Tibial artery (tissue), 4 donors: Measurements from ENCODE around the gene APOBEC3B.
"Not testable (repeated sequence)": the region's sequence is repeated elsewhere in the genome, so short reads cannot be mapped to it uniquely, and the experiment has no call there.

Source experiments
- DNase-seq, 2 donors: peaks; one replicate each; pipeline ENCODE4 v3.0.0-alpha.2; 2019
- H3K27ac ChIP-seq, 2 donors: fragments of 200-600 bp; sonication (generic) in 1 of 2; 1 replicate in 1 of 2; 2 replicates in 1 of 2; pipeline ENCODE4 v1.5.1; 2018 to 2019; ENCODE audit warnings: mild to moderate bottlenecking in 1 of 2
- H3K27me3 ChIP-seq, 2 donors: fragments of 200-600 bp; sonication (generic) in 1 of 2; one replicate each; pipeline versions ENCODE4 v1.5.1 to v1.6.0; 2016 to 2019
- H3K36me3 ChIP-seq, 3 donors: fragments of 200-600 bp; sonication (generic) in 2 of 3; one replicate each; pipeline ENCODE4 v1.5.1; 2016 to 2019; ENCODE audit warnings: mild to moderate bottlenecking in 2 of 3
- H3K4me1 ChIP-seq, 4 donors: fragments of 200-600 bp; sonication (generic) in 2 of 4; 1 replicate in 3 of 4; 2 replicates in 1 of 4; pipeline ENCODE4 v1.5.1; 2016 to 2019
- H3K4me3 ChIP-seq, 2 donors: fragments of 200-600 bp; sonication (generic) in 1 of 2; 1 replicate in 1 of 2; 2 replicates in 1 of 2; pipeline ENCODE4 v1.5.1; 2018 to 2019; ENCODE audit warnings: mild to moderate bottlenecking in 2 of 2
- H3K9me3 ChIP-seq, 3 donors: fragments of 200-600 bp; sonication (generic) in 1 of 3; one replicate each; pipeline ENCODE4 v1.5.1; 2016 to 2019
- CTCF ChIP-seq, 2 experiments: fragments of 200-600 bp in 1 of 2; fragments of 450-650 bp in 1 of 2; IDR thresholded peaks; one replicate each; pipeline ENCODE4 v1.5.1; 2017 to 2019; ENCODE audit warnings: antibody characterized with exemption in 2 of 2, mild to moderate bottlenecking in 1 of 2, moderate library complexity in 1 of 2
- intact Hi-C: fragments of 100-400 bp; cut with DNase I; formaldehyde crosslinking; loops from one replicate; pipeline ENCODE4 v1.15.0; 2023; ENCODE audit warnings: low total_unique reads

Gene APOBEC3B

GRCh38 chr22:39027717-39028116 is 45.6 kb downstream of the APOBEC3B start:
- Histone ChIP-seq H3K36me3 (peaks cover 0 to 10% (median 6%) of the 10 kb centered on the region in 3 donors), H3K4me3 (no peak overlapping the region), H3K27me3 (no peaks in the 10 kb centered on the region), H3K9me3 (no peaks in the 10 kb centered on the region), H3K4me1 (no peaks in the 10 kb centered on the region), H3K27ac (no peak overlapping the region)
- no peak for TF ChIP-seq CTCF (IDR thresholded peaks at IDR 0.05)
- DNase-seq = no peak
- intact Hi-C loops = no loop called here

- Histone ChIP-seq H3K4me3 (no peak overlapping the region), H3K9me3 (no peaks in the 10 kb centered on the region), H3K27ac (no peak overlapping the region), H3K36me3 (peaks cover 0 to 10% (median 6%) of the 10 kb centered on the region in 3 donors), H3K4me1 (no peaks in the 10 kb centered on the region), H3K27me3 (no peaks in the 10 kb centered on the region)
- no peak for TF ChIP-seq CTCF (IDR thresholded peaks at IDR 0.05)
- DNase-seq = no peak
- intact Hi-C loops = no loop called here
Measured at GRCh38 chr22:39028281-39028680, 46.1 kb downstream of the APOBEC3B start.

GRCh38 chr22:39029227-39029626 is 47.1 kb downstream of the APOBEC3B start:
- intact Hi-C loops = no loop called here
- Histone ChIP-seq H3K4me3 (no peak overlapping the region), H3K9me3 (no peaks in the 10 kb centered on the region), H3K4me1 (no peaks in the 10 kb centered on the region), H3K27me3 (no peaks in the 10 kb centered on the region), H3K27ac (no peak overlapping the region), H3K36me3 (peaks cover 0 to 8% (median 0%) of the 10 kb centered on the region in 3 donors)
- TF ChIP-seq CTCF (IDR thresholded peaks at IDR 0.05) = no peak
- no peak for DNase-seq

- no peak for TF ChIP-seq CTCF (IDR thresholded peaks at IDR 0.05)
- H3K4me3 ChIP-seq = no peak overlapping the region
- no peaks in the 10 kb centered on the region for H3K9me3 ChIP-seq
- intact Hi-C loops = no loop called here
- no peak for DNase-seq
- H3K4me1 ChIP-seq = no peaks in the 10 kb centered on the region
- H3K27ac ChIP-seq = no peak overlapping the region
- H3K36me3 ChIP-seq = no peaks in the 10 kb centered on the region
- H3K27me3 ChIP-seq = no peaks in the 10 kb centered on the region
Measured at GRCh38 chr22:39030705-39031104, 48.6 kb downstream of the APOBEC3B start.

GRCh38 chr22:39031434-39032295 is 49.5 kb downstream of the APOBEC3B start:
- H3K4me1 ChIP-seq, H3K4me3 ChIP-seq, H3K27ac ChIP-seq, DNase-seq, H3K36me3 ChIP-seq, H3K9me3 ChIP-seq, H3K27me3 ChIP-seq, intact Hi-C loops: not testable (repeated sequence)

GRCh38 chr22:39037071-39037470 is 54.9 kb downstream of the APOBEC3B start:
- H3K36me3 ChIP-seq, DNase-seq, H3K4me3 ChIP-seq, H3K9me3 ChIP-seq, H3K27me3 ChIP-seq, H3K27ac ChIP-seq, intact Hi-C loops: not testable (repeated sequence)
- H3K4me1 ChIP-seq = peaks cover 0 to 11% (median 0%) of the 10 kb centered on the region in 4 donors
